IPS DF 6.9 (cell line): ENCODE data around the gene CYP2A6.
"Not testable (repeated sequence)": the region's sequence is repeated elsewhere in the genome, so short reads cannot be mapped to it uniquely, and the experiment has no call there.

Experiments
- DNase-seq: peaks from one replicate; pipeline ENCODE4 v3.0.0-alpha.2; 2013; ENCODE audit warnings: low read depth, low spot score
- H3K27ac ChIP-seq: one replicate; pipeline ENCODE4 v1.5.1; 2013; ENCODE audit warnings: low read length, control low read depth
- H3K27me3 ChIP-seq: 2 replicates; pipeline ENCODE4 v1.6.1; 2013; ENCODE audit warnings: mild to moderate bottlenecking, low read length; ENCODE audit not compliant: control insufficient read depth, insufficient read depth
- H3K36me3 ChIP-seq: 2 replicates; pipeline ENCODE4 v1.6.1; 2013; ENCODE audit warnings: low read length; ENCODE audit not compliant: control insufficient read depth, insufficient read depth
- H3K4me1 ChIP-seq: 2 replicates; pipeline ENCODE4 v1.6.1; 2013; ENCODE audit warnings: low read length; ENCODE audit not compliant: control insufficient read depth, insufficient read depth
- H3K4me3 ChIP-seq: 2 replicates; pipeline ENCODE4 v1.5.1; 2013; ENCODE audit warnings: mild to moderate bottlenecking, low read length
- H3K9me3 ChIP-seq: 2 replicates; pipeline ENCODE4 v1.6.1; 2013; ENCODE audit warnings: low read length, inconsistent platforms; ENCODE audit not compliant: control insufficient read depth, insufficient read depth
- WGBS: extraction: QIAGEN DNeasy Blood & Tissue Kit; methylation state at CpG from one replicate; pipeline ENCODE4 v1.1.7; 2013; ENCODE audit warnings: mixed read lengths, missing lambda C conversion rate; ENCODE audit not compliant: insufficient read length, insufficient coverage; 5-methylcytosine and 5-hydroxymethylcytosine counted together

The CYP2A6 gene

DNA sequence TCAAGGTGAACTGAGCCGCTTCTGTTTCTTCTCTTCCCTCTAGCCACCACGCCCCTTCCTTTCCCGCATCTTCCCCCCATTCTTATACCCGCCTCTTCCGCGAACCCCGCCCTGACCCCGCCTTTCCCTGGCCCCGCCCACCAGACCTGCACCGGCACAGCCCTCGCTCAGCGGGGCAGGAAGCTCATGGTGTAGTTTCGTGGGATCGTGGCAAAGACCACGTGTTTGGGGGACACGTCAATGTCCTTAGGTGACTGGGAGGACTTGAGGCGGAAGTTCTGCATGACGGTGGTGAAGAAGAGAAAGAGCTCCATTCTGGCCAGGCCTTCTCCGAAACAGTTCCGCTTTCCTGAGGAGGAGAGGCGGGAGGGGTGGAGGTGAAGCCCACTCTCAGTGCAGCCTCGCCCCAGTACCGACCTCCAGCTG, 25.3 kb upstream of the CYP2A6 start:
- no CpG with 5 or more reads among the region's 23 CpGs for WGBS
- H3K27me3 ChIP-seq, H3K27ac ChIP-seq, H3K4me3 ChIP-seq, H3K4me1 ChIP-seq, H3K9me3 ChIP-seq, H3K36me3 ChIP-seq: not testable (repeated sequence)
- peak; percentile 11 for DNase-seq

GRCh38 chr19:40874874-40875273, 24.6 kb upstream of the CYP2A6 start:
- not testable (repeated sequence) for H3K27me3 ChIP-seq, H3K36me3 ChIP-seq, H3K9me3 ChIP-seq, H3K4me3 ChIP-seq, DNase-seq, H3K4me1 ChIP-seq, H3K27ac ChIP-seq
- WGBS, result no CpG with 5 or more reads among the region's 4 CpGs

GRCh38 chr19:40873873-40874272, 23.6 kb upstream of the CYP2A6 start:
- DNase-seq, H3K4me1 ChIP-seq, H3K36me3 ChIP-seq, H3K4me3 ChIP-seq, H3K27me3 ChIP-seq, H3K9me3 ChIP-seq, H3K27ac ChIP-seq: not testable (repeated sequence)
- WGBS, result no CpG with 5 or more reads among the region's 2 CpGs

- Histone ChIP-seq H3K9me3 (no peaks in the 10 kb centered on the region), H3K36me3 (no peaks in the 10 kb centered on the region), H3K27ac (no peak overlapping the region), H3K27me3 (no peaks in the 10 kb centered on the region; the same call in 1 of the 2 replicates), H3K4me3 (no peak overlapping the region), H3K4me1 (no peaks in the 10 kb centered on the region)
- no CpG with 5 or more reads among the region's 2 CpGs for WGBS
- no peak for DNase-seq
Measured at GRCh38 chr19:40872209-40872608, 22.0 kb upstream of the CYP2A6 start.

- no CpG with 5 or more reads among the region's 7 CpGs for WGBS
- no peaks in the 10 kb centered on the region for H3K36me3 ChIP-seq
- no peak overlapping the region for H3K4me3 ChIP-seq
- no peak for DNase-seq
- no peaks in the 10 kb centered on the region for H3K9me3 ChIP-seq
- no peak overlapping the region for H3K27ac ChIP-seq
- no peaks in the 10 kb centered on the region for H3K27me3 ChIP-seq
- no peaks in the 10 kb centered on the region for H3K4me1 ChIP-seq
Measured at GRCh38 chr19:40867701-40868100, 17.5 kb upstream of the CYP2A6 start.

DNA sequence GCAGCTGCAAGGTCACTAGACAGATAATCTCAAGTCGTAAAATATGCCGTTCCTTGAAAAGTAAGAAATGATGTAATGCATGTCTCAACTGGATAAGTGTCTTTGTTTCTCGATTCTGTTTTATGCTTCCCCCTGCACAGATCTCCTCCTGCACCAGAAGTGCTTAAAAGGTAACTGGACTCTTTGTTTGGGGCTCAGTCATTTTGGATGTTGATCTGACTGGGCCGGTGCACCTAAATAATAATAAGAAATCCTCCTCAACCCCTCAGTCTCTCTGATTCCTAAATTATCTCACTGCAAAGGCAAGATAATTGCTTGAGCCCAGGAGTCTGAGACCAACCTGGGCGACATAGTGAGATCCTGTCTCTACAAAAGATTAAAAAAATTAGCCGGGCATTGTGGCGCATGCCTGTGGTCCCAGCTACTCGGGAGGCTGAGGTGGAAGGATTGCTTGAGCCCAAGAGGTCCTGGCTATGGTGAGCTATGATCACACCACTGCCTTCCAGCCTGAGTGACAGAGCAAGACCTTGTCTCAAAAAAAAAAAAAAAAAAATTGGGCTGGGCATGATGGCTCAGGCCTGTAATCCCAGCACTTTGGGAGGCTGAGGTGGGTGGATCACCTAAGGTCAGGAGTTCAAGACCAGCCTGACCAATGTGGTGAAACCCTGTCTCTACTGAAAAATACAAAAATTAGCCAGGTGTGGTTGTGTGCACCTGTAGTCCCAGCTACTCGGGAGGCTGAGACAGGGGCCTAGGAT, 14.7 kb upstream of the CYP2A6 start:
- WGBS, result no CpG with 5 or more reads among the region's 9 CpGs
- H3K9me3 ChIP-seq, H3K4me3 ChIP-seq, H3K4me1 ChIP-seq, H3K36me3 ChIP-seq, H3K27ac ChIP-seq, DNase-seq, H3K27me3 ChIP-seq: not testable (repeated sequence)

DNA sequence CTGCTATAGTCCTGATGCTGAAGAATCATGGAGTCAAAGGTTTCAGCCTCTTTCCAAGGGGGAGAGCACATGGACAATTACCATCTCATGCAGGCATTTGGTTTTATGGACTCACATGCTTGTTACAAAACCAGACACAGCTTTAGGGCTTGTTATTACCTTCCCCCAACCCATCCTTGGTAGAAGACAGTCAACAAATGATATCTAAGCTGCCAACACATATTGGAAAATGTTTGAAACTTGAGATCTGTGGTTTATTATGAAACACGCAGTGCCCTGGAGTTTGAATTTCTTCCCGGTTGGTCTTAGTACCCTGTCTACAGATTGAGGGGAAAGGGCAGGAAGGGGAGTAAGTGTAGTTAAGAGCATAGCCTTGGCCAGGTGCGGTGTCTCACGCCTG, 12.5 kb upstream of the CYP2A6 start:
- Histone ChIP-seq H3K27me3 (no peaks in the 10 kb centered on the region), H3K4me1 (no peaks in the 10 kb centered on the region), H3K36me3 (no peaks in the 10 kb centered on the region), H3K27ac (no peak overlapping the region), H3K9me3 (no peaks in the 10 kb centered on the region), H3K4me3 (no peak overlapping the region)
- DNase-seq, result no peak
- WGBS, result no CpG with 5 or more reads among the region's 4 CpGs

- no peak overlapping the region for H3K4me3 ChIP-seq
- DNase-seq, result no peak
- no peaks in the 10 kb centered on the region for H3K9me3 ChIP-seq
- H3K36me3 ChIP-seq, result no peaks in the 10 kb centered on the region
- H3K4me1 ChIP-seq, result no peaks in the 10 kb centered on the region
- WGBS, result no CpG with 5 or more reads among the region's 3 CpGs
- no peak overlapping the region for H3K27ac ChIP-seq
- H3K27me3 ChIP-seq, result no peaks in the 10 kb centered on the region
Measured at GRCh38 chr19:40862333-40862732, 12.1 kb upstream of the CYP2A6 start.

- no peaks in the 10 kb centered on the region for H3K36me3 ChIP-seq
- H3K27me3 ChIP-seq, result no peaks in the 10 kb centered on the region
- H3K9me3 ChIP-seq, result no peaks in the 10 kb centered on the region
- DNase-seq, result no peak
- H3K27ac ChIP-seq, result no peak overlapping the region
- WGBS, result no CpG with 5 or more reads among the region's 5 CpGs
- H3K4me3 ChIP-seq, result no peak overlapping the region
- no peaks in the 10 kb centered on the region for H3K4me1 ChIP-seq
Measured at GRCh38 chr19:40858109-40858508, 7.9 kb upstream of the CYP2A6 start.

- not testable (repeated sequence) for H3K9me3 ChIP-seq, H3K27ac ChIP-seq, H3K4me3 ChIP-seq, H3K27me3 ChIP-seq, DNase-seq, H3K36me3 ChIP-seq, H3K4me1 ChIP-seq
- no CpG with 5 or more reads among the region's 3 CpGs for WGBS
Measured at GRCh38 chr19:40852467-40853152, 2.4 kb upstream of the CYP2A6 start.

GRCh38 chr19:40846722-40847121, 3.5 kb downstream of the CYP2A6 start:
- H3K4me1 ChIP-seq, H3K9me3 ChIP-seq, H3K36me3 ChIP-seq, DNase-seq, H3K27me3 ChIP-seq, H3K4me3 ChIP-seq, H3K27ac ChIP-seq: not testable (repeated sequence)
- no CpG with 5 or more reads among the region's 8 CpGs for WGBS
